GM23338 (cell line): ENCODE measurements around the gene TPI1. TPM values are rescaled to one million over a fixed set of nuclear protein-coding genes. Genes with fewer than 3 reads are reported as not detected.

ENCODE experiments used
- ATAC-seq: fragments of 200-7000 bp; cut with Tn5 transposase; 3 replicates; pipeline ENCODE4 v1.9.1; 2020
- DNase-seq: peaks from one replicate; pipeline ENCODE4 v3.0.0-alpha.2; 2015; ENCODE audit warnings: low spot score
- H2AFZ ChIP-seq: fragments of 200-600 bp; sonication (generic); 2 replicates; pipeline ENCODE4 v1.8.0; 2016; ENCODE audit warnings: antibody characterized with exemption, mild to moderate bottlenecking, moderate library complexity
- H3F3A ChIP-seq: fragments of 200-600 bp; sonication (generic); replicated peaks from 2 replicates; pipeline ENCODE4 v1.8.0; 2017; ENCODE audit warnings: antibody characterized with exemption, mixed run types, low read depth
- H3K27ac ChIP-seq: fragments of 200-600 bp; sonication (generic); 2 replicates; pipeline ENCODE4 v1.6.1; 2016; ENCODE audit warnings: low read depth
- H3K27me3 ChIP-seq: fragments of 200-600 bp; sonication (generic); 2 replicates; pipeline ENCODE4 v1.8.0; 2016; ENCODE audit warnings: mild to moderate bottlenecking, mixed run types, moderate library complexity; ENCODE audit not compliant: insufficient read depth
- H3K36me3 ChIP-seq: fragments of 200-600 bp; sonication (generic); 2 replicates; pipeline ENCODE4 v1.8.0; 2016; ENCODE audit warnings: mild to moderate bottlenecking; ENCODE audit not compliant: insufficient read depth
- H3K4me1 ChIP-seq: fragments of 200-600 bp; sonication (generic); 2 replicates; pipeline ENCODE4 v1.8.0; 2016; ENCODE audit warnings: mild to moderate bottlenecking, moderate library complexity; ENCODE audit not compliant: insufficient read depth
- H3K4me2 ChIP-seq: fragments of 200-600 bp; sonication (generic); 2 replicates; pipeline ENCODE4 v1.7.1; 2017; ENCODE audit warnings: mixed run types
- H3K4me3 ChIP-seq: fragments of 200-600 bp; sonication (generic); 2 replicates; pipeline ENCODE4 v1.6.1; 2016; ENCODE audit warnings: mixed run types
- H3K79me2 ChIP-seq: fragments of 200-600 bp; sonication (generic); replicated peaks from 2 replicates; pipeline ENCODE4 v1.8.0; 2017; ENCODE audit warnings: mild to moderate bottlenecking; ENCODE audit not compliant: insufficient read depth
- H3K9me2 ChIP-seq: fragments of 200-600 bp; sonication (generic); 2 replicates; pipeline ENCODE4 v1.8.0; 2017; ENCODE audit not compliant: insufficient read depth
- H4K20me1 ChIP-seq: fragments of 200-600 bp; sonication (generic); replicated peaks from 2 replicates; pipeline ENCODE4 v1.8.0; 2017; ENCODE audit warnings: mild to moderate bottlenecking; ENCODE audit not compliant: insufficient read depth
- H3K27ac Mint-ChIP-seq: 2 replicates; pipeline ENCODE4 v1.8.0; 2020; ENCODE audit warnings: inconsistent platforms, mild to moderate bottlenecking, moderate library complexity, mixed read lengths
- H3K27me3 Mint-ChIP-seq: 3 replicates; pipeline ENCODE4 v1.8.0; 2022; ENCODE audit warnings: low read depth, mild to moderate bottlenecking, moderate library complexity, mixed read lengths, inconsistent platforms; ENCODE audit not compliant: insufficient read depth, poor library complexity
- H3K36me3 Mint-ChIP-seq: 3 replicates; pipeline ENCODE4 v1.8.0; 2021; ENCODE audit warnings: low read depth, mild to moderate bottlenecking, inconsistent platforms, moderate library complexity, mixed read lengths
- H3K4me1 Mint-ChIP-seq: 3 replicates; pipeline ENCODE4 v1.8.0; 2020; ENCODE audit warnings: mild to moderate bottlenecking, inconsistent platforms, mixed read lengths
- H3K4me3 Mint-ChIP-seq: 3 replicates; pipeline ENCODE4 v1.8.0; 2021; ENCODE audit warnings: moderate library complexity, mild to moderate bottlenecking, inconsistent platforms, mixed read lengths
- H3K9me3 Mint-ChIP-seq: 3 replicates; pipeline ENCODE4 v1.8.0; 2020; ENCODE audit warnings: moderate library complexity, mild to moderate bottlenecking, inconsistent platforms, mixed read lengths
- CREB1 ChIP-seq: fragments of 250-450 bp; sonication (Bioruptor Pico); IDR thresholded peaks from 2 replicates; pipeline ENCODE4 v1.5.0; 2020; ENCODE audit warnings: low read depth, mild to moderate bottlenecking, moderate library complexity
- EZH2 ChIP-seq: fragments of 200-600 bp; sonication (generic); IDR thresholded peaks from one replicate; pipeline ENCODE4 v1.8.0; 2017; ENCODE audit warnings: antibody characterized with exemption, mild to moderate bottlenecking, low read depth; ENCODE audit not compliant: unreplicated experiment
- EZH2phosphoT487 ChIP-seq: fragments of 200-600 bp; sonication (generic); IDR thresholded peaks from one replicate; pipeline ENCODE4 v1.8.1; 2018; ENCODE audit warnings: antibody characterized with exemption; ENCODE audit not compliant: unreplicated experiment
- JUNB ChIP-seq: IDR thresholded peaks from one replicate; pipeline ENCODE4 v1.6.1; 2016; ENCODE audit warnings: antibody characterized with exemption; ENCODE audit not compliant: unreplicated experiment
- NANOG ChIP-seq: IDR thresholded peaks from 2 replicates; pipeline ENCODE4 v1.6.1; 2016; ENCODE audit warnings: antibody characterized with exemption, borderline replicate concordance
- POLR2AphosphoS5 ChIP-seq: IDR thresholded peaks from 2 replicates; pipeline ENCODE4 v1.6.1; 2016; ENCODE audit warnings: antibody characterized with exemption, low read depth
- STAT1 ChIP-seq: IDR thresholded peaks from one replicate; pipeline ENCODE4 v1.6.1; 2016; ENCODE audit warnings: antibody characterized with exemption; ENCODE audit not compliant: unreplicated experiment
- ZNF114 ChIP-seq: fragments of 250-450 bp; sonication (Bioruptor Pico); IDR thresholded peaks from 2 replicates; pipeline ENCODE4 v1.5.0; 2020; ENCODE audit warnings: mild to moderate bottlenecking, moderate library complexity
- ZNF331 ChIP-seq: fragments of 250-450 bp; sonication (Bioruptor Pico); IDR thresholded peaks from 2 replicates; pipeline ENCODE4 v1.5.0; 2020; ENCODE audit warnings: low read depth, mild to moderate bottlenecking, moderate library complexity
- polyA plus RNA-seq: library from polyadenylated mRNA; unstranded; fragments of >200 nt; fragmentation: Nextera tagmentation; extraction: Ambion mirVana; gene quantifications from 2 replicates; pipeline ENCODE4 v1.2.1, GENCODE V29; 2016
- total RNA-seq: library from RNA; depleted of rRNA; stranded (reverse); fragments of >200 nt; shearing (Covaris generic); gene quantifications from 2 replicates; pipeline ENCODE4 v1.2.3, GENCODE V29; 2014
- TF ChIP-seq, protein P1 (sequence below), 2 experiments: fragments of 200-600 bp in 1 of 2; sonication (generic) in 1 of 2; conservative IDR thresholded peaks; 2 replicates each; pipeline versions ENCODE4 v1.5.1 to v1.6.1; 2016 to 2017; ENCODE audit warnings: antibody characterized with exemption in 2 of 2, low read depth in 2 of 2, mild to moderate bottlenecking in 2 of 2, moderate library complexity in 1 of 2
- TF ChIP-seq, protein P2 (sequence below): IDR thresholded peaks from one replicate; pipeline ENCODE4 v1.6.1; 2018; ENCODE audit warnings: antibody characterized with exemption; ENCODE audit not compliant: unreplicated experiment
- TF ChIP-seq, protein P3 (sequence below): IDR thresholded peaks from 2 replicates; pipeline ENCODE4 v1.6.1; 2016; ENCODE audit warnings: antibody characterized with exemption
- TF ChIP-seq, protein P4 (sequence below): fragments of 250-450 bp; sonication (Bioruptor Pico); IDR thresholded peaks from 2 replicates; pipeline ENCODE4 v1.5.0; 2020; ENCODE audit warnings: mild to moderate bottlenecking, moderate library complexity

TPI1 gene
- total and polyA plus RNA-seq, 2 experiments from 2014 or later = 737 to 822 TPM

DNA sequence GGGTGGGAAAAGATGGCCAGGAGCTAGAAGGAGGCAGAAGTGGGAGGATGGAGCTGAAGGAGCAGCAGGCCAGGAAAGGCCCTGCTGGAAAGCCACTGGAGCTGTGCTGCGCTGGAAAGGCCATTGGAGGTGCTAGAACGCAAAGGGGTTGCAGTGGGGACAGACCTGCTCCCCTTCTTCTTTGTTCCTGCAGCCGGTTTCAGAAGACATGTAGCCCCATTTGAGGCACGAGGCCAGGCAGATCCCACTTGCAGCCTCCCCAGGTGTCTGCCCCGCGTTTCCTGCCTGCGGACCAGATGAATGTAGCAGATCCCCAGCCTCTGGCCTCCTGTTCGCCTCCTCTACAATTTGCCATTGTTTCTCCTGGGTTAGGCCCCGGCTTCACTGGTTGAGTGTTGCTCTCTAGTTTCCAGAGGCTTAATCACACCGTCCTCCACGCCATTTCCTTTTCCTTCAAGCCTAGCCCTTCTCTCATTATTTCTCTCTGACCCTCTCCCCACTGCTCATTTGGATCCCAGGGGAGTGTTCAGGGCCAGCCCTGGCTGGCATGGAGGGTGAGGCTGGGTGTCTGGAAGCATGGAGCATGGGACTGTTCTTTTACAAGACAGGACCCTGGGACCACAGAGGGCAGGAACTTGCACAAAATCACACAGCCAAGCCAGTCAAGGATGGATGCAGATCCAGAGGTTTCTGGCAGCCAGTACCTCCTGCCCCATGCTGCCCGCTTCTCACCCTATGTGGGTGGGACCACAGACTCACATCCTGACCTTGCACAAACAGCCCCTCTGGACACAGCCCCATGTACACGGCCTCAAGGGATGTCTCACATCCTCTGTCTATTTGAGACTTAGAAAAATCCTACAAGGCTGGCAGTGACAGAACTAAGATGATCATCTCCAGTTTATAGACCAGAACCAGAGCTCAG is 48.0 kb upstream of the TPI1 start:
- Mint-ChIP-seq H3K9me3 (no peaks in the 10 kb centered on the region), H3K36me3 (no peaks in the 10 kb centered on the region), H3K4me1 (peaks cover 53% of the 10 kb centered on the region), H3K27me3 (peaks cover 37% of the 10 kb centered on the region), H3K27ac (no peak overlapping the region), H3K4me3 (peak overlapping the region; percentile 45; the same call in 2 of the 3 replicates)
- peak; percentile 3; the same call in 2 of the 3 replicates for ATAC-seq
- Histone ChIP-seq H3K27me3 (peaks cover 36% of the 10 kb centered on the region), H3K4me1 (peaks cover 47% of the 10 kb centered on the region), H4K20me1 (no peaks in the 10 kb centered on the region), H3K4me3 (no peak overlapping the region), H3K4me2 (peak overlapping the region; percentile 94), H3K9me2 (no peaks in the 10 kb centered on the region), H2AFZ (no peak overlapping the region), H3K36me3 (no peaks in the 10 kb centered on the region), H3F3A (peaks cover 12% of the 10 kb centered on the region; the same call in 1 of the 2 replicates), H3K27ac (no peak overlapping the region), H3K79me2 (no peaks in the 10 kb centered on the region)
- TF ChIP-seq NANOG (no peak), CREB1 (CRISPR knock-in tag) (no peak), POLR2AphosphoS5 (no peak), ZNF114 (CRISPR knock-in tag) (no peak), EZH2phosphoT487 (no peak), STAT1 (no peak), JUNB (no peak), ZNF331 (CRISPR knock-in tag) (no peak), EZH2 (no peak)
- TF ChIP-seq, protein P1, sequence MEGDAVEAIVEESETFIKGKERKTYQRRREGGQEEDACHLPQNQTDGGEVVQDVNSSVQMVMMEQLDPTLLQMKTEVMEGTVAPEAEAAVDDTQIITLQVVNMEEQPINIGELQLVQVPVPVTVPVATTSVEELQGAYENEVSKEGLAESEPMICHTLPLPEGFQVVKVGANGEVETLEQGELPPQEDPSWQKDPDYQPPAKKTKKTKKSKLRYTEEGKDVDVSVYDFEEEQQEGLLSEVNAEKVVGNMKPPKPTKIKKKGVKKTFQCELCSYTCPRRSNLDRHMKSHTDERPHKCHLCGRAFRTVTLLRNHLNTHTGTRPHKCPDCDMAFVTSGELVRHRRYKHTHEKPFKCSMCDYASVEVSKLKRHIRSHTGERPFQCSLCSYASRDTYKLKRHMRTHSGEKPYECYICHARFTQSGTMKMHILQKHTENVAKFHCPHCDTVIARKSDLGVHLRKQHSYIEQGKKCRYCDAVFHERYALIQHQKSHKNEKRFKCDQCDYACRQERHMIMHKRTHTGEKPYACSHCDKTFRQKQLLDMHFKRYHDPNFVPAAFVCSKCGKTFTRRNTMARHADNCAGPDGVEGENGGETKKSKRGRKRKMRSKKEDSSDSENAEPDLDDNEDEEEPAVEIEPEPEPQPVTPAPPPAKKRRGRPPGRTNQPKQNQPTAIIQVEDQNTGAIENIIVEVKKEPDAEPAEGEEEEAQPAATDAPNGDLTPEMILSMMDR (conservative IDR thresholded peaks at IDR 0.05; ENCODE audit: low read depth in 2 of 2) = no peak
- TF ChIP-seq, protein P2, sequence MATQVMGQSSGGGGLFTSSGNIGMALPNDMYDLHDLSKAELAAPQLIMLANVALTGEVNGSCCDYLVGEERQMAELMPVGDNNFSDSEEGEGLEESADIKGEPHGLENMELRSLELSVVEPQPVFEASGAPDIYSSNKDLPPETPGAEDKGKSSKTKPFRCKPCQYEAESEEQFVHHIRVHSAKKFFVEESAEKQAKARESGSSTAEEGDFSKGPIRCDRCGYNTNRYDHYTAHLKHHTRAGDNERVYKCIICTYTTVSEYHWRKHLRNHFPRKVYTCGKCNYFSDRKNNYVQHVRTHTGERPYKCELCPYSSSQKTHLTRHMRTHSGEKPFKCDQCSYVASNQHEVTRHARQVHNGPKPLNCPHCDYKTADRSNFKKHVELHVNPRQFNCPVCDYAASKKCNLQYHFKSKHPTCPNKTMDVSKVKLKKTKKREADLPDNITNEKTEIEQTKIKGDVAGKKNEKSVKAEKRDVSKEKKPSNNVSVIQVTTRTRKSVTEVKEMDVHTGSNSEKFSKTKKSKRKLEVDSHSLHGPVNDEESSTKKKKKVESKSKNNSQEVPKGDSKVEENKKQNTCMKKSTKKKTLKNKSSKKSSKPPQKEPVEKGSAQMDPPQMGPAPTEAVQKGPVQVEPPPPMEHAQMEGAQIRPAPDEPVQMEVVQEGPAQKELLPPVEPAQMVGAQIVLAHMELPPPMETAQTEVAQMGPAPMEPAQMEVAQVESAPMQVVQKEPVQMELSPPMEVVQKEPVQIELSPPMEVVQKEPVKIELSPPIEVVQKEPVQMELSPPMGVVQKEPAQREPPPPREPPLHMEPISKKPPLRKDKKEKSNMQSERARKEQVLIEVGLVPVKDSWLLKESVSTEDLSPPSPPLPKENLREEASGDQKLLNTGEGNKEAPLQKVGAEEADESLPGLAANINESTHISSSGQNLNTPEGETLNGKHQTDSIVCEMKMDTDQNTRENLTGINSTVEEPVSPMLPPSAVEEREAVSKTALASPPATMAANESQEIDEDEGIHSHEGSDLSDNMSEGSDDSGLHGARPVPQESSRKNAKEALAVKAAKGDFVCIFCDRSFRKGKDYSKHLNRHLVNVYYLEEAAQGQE = no peak
- TF ChIP-seq, protein P3, sequence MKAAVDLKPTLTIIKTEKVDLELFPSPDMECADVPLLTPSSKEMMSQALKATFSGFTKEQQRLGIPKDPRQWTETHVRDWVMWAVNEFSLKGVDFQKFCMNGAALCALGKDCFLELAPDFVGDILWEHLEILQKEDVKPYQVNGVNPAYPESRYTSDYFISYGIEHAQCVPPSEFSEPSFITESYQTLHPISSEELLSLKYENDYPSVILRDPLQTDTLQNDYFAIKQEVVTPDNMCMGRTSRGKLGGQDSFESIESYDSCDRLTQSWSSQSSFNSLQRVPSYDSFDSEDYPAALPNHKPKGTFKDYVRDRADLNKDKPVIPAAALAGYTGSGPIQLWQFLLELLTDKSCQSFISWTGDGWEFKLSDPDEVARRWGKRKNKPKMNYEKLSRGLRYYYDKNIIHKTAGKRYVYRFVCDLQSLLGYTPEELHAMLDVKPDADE = no peak
- TF ChIP-seq, protein P4, sequence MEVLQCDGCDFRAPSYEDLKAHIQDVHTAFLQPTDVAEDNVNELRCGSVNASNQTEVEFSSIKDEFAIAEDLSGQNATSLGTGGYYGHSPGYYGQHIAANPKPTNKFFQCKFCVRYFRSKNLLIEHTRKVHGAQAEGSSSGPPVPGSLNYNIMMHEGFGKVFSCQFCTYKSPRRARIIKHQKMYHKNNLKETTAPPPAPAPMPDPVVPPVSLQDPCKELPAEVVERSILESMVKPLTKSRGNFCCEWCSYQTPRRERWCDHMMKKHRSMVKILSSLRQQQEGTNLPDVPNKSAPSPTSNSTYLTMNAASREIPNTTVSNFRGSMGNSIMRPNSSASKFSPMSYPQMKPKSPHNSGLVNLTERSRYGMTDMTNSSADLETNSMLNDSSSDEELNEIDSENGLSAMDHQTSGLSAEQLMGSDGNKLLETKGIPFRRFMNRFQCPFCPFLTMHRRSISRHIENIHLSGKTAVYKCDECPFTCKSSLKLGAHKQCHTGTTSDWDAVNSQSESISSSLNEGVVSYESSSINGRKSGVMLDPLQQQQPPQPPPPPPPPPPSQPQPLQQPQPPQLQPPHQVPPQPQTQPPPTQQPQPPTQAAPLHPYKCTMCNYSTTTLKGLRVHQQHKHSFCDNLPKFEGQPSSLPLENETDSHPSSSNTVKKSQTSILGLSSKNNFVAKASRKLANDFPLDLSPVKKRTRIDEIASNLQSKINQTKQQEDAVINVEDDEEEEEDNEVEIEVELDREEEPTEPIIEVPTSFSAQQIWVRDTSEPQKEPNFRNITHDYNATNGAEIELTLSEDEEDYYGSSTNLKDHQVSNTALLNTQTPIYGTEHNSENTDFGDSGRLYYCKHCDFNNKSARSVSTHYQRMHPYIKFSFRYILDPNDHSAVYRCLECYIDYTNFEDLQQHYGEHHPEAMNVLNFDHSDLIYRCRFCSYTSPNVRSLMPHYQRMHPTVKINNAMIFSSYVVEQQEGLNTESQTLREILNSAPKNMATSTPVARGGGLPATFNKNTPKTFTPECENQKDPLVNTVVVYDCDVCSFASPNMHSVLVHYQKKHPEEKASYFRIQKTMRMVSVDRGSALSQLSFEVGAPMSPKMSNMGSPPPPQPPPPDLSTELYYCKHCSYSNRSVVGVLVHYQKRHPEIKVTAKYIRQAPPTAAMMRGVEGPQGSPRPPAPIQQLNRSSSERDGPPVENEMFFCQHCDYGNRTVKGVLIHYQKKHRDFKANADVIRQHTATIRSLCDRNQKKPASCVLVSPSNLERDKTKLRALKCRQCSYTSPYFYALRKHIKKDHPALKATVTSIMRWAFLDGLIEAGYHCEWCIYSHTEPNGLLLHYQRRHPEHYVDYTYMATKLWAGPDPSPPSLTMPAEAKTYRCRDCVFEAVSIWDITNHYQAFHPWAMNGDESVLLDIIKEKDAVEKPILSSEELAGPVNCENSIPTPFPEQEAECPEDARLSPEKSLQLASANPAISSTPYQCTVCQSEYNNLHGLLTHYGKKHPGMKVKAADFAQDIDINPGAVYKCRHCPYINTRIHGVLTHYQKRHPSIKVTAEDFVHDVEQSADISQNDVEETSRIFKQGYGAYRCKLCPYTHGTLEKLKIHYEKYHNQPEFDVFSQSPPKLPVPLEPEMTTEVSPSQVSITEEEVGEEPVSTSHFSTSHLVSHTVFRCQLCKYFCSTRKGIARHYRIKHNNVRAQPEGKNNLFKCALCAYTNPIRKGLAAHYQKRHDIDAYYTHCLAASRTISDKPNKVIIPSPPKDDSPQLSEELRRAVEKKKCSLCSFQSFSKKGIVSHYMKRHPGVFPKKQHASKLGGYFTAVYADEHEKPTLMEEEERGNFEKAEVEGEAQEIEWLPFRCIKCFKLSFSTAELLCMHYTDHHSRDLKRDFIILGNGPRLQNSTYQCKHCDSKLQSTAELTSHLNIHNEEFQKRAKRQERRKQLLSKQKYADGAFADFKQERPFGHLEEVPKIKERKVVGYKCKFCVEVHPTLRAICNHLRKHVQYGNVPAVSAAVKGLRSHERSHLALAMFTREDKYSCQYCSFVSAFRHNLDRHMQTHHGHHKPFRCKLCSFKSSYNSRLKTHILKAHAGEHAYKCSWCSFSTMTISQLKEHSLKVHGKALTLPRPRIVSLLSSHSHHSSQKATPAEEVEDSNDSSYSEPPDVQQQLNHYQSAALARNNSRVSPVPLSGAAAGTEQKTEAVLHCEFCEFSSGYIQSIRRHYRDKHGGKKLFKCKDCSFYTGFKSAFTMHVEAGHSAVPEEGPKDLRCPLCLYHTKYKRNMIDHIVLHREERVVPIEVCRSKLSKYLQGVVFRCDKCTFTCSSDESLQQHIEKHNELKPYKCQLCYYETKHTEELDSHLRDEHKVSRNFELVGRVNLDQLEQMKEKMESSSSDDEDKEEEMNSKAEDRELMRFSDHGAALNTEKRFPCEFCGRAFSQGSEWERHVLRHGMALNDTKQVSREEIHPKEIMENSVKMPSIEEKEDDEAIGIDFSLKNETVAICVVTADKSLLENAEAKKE (CRISPR knock-in tag) = no peak
- no peak for DNase-seq
